HG02973 (cell line): ENCODE data around the gene STRADB.
"Not testable (repeated sequence)": the region's sequence is repeated elsewhere in the genome, so short reads cannot be mapped to it uniquely, and the experiment has no call there.

Experiments
- ATAC-seq: cut with Tn5 transposase; IDR thresholded peaks from one replicate; pipeline ENCODE4 v1.9.1; 2021; ENCODE audit warnings: moderate library complexity; ENCODE audit not compliant: unreplicated experiment

Gene STRADB

DNA sequence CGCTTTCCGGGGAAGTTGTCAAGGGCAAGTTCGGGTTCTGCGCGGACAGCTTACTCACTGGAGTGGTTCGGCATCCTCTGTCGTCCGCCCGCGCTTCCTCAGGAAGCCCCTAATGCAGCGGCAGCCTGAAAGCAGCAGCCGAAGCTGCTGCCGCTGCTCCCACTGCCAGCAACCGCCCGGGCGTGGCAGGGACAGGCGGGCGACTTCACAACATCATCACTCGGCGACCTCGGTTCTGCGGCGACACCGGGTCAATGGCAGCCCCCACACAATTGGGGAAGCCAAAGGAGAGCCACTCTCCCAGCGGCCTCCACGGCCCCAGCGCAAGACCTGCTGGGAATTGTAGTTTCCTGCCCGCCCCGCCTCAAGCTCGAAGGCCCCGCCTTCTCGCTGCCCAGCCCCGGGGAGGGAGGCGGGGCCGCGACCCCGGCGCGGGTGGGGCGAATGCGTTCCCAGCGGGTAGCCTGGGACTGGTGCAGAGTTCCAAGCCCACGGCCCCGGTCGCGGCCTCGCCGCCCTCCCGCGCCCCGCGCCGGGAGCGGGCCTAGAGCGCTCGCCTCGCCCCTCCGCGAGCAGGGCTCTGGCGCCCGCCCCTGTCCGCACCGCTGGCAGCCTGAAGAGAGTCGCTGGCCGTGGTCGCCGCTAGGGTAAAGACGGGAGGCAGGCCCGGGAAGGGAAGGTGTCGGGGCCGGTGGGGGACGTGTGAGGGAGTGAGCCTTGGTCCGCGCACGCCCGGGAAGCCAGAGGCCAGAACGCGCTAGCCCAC, at the start of gene STRADB, which contains the start of gene TRAK2:
STRADB (plus strand) TSS at position 449 of the 766 bp plus-strand sequence. CDS start 3,101 bp downstream, outside the sequence.
TRAK2 (minus strand) TSS at position 167 of the 766 bp plus-strand sequence. CDS start 30,951 bp downstream, outside the sequence.
- peak; percentile 93 for ATAC-seq

GRCh38 chr2:201401815-201402214, 49.7 kb upstream of the STRADB start:
- no peak for ATAC-seq

GRCh38 chr2:201402651-201403562, 48.6 kb upstream of the STRADB start:
- ATAC-seq: no peak

- ATAC-seq: no peak
Measured at GRCh38 chr2:201403880-201404279, 47.7 kb upstream of the STRADB start.

- ATAC-seq: no peak
Measured at GRCh38 chr2:201404699-201405280, 46.8 kb upstream of the STRADB start.

DNA sequence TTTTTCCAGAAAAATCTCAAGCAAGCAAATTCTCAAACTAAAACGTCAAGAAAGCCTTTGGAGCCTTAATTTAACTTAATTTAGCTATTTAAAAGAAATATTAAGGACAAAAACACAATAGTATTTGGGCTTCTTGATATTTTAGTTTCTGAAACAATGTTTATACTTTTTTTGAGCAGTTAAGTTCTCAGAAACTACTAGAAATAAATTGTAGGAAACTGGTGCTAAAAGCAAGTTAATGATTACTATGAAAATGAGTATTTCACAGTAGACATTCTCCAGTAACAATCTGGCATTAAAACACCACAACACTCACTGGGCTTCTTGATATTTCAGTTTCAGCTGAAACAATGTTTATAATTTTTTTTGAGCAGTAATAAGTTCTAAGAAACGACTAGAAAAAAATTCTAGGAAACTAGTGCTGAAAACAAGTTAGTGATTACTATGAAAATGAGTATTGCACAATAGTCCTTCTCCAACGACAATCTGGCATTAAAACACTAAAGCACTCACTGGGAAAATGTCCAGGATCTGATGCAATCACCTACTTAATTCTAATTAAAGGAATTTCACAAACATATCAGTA, 45.4 kb upstream of the STRADB start:
- ATAC-seq: no peak

- no peak for ATAC-seq
Measured at GRCh38 chr2:201407265-201407664, 44.3 kb upstream of the STRADB start.

- no peak for ATAC-seq
Measured at GRCh38 chr2:201408931-201409330, 42.6 kb upstream of the STRADB start.

DNA sequence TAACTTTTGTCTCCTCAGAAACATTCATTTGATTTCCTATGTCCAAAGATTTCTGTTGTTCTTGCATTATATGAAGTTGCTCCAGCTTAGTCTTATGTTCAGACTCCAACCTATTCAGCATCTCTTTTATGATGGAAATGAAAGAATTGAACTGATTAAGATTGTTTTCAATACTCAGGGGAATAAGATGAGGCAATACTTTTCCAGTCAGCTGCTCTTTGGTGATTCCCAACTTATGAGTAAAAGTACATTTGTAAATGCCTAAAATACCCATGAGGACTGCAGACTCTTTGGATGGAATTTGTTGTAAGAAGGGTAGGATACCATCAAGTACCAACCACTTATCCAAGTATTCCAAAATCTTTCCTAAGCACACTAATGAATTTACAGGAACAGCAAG, 40.1 kb upstream of the STRADB start:
- ATAC-seq: no peak

DNA sequence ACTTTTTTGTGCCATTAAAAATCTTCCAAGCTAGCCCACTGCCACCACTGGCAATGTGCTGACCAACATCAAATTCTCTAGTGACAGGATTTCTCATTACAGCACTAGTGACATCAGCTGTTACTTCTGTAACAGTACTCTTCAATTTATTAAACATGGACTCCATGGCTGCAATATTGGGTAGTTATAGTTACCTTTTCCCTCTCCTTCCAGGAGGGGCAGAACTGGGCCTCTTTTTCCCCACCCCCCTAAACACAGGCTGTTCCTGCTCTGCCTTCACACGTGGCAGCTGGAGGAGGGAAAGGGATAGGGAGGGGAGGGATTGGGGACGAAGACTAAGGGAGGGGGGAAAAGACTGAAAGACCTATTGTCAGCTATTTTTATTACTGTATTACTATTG, 38.4 kb upstream of the STRADB start:
- no peak for ATAC-seq

DNA sequence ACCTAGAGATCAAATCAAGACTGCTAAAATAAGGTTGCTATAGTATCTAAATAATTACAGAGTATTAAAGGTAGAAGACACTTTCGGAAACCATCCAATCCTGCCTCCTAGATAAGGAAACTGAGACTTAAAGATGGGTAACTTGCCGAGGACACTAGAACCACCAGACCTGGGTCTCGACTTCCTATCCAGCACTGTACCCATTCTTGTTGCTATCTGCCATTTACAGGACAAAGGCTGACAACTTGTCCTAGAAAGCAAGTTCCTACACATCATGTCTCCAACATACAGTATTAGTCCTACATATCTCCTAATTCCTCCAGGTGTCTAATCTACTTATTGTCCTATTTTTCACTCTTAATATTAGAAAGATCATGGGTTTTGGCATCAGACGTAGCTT, 38.0 kb upstream of the STRADB start:
- no peak for ATAC-seq

GRCh38 chr2:201414099-201415023, 37.2 kb upstream of the STRADB start:
- ATAC-seq: peak; percentile 71

DNA sequence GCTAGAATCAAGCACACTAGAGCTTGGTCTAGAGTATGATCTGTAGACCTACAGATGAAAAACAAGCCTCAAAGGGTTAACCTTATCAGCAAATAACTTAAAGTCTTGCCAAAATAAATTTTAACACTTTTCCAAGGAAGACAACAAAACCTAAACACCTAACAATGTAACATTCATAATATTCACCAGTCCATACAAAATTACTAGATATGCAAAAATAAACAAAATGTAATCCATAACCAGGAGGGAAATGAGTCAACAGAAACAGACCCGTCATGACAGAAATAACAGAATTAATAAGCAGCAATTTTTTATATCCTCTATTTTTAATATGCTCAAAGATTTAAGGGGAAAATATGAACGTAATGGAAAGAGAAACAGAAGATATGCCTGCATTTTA, 36.4 kb upstream of the STRADB start:
- no peak for ATAC-seq

DNA sequence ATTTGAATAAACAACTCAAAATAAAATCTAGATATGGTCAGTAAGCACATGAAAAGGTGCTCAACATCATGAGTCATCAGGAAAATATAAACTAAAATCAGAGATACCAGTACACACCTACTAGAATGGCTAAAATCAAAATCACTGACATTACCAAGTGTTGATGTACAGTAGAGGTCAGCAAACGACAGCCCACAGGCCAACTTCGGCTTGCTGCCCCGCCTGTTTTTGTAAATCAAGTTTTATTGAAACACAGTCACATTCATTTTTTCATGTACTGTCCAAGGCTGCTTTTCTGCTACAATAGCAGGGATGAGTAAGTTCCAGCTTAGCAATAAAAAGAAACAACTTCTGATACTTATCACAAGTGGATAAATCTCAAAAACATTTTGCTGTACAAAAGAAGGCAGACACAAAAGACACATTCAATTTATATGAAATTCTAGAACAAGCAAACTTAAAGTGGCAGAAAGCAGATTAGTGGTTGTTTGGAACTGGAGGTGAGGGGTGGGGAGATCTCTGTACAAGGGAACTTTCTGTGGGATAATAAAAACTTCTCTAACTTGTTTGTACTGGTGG, 32.4 kb upstream of the STRADB start:
- ATAC-seq: no peak

DNA sequence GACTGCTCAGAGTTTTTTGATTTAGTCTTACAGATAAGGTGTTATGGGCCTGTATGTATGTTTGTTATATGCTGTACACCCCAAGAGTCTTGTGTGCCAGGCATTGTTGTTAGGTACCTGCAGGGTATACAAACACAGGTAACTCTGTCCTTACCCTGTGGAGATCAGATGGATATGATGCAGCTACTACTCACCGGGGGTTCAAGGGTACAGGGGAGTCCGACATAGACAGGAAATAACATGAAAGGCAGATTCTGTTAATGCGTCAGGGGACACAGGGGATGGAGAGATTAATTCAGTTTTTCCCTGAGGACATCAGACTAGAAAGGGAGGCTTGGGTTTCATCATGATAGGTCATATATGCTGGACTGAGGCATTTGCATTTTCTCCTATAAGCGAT, 31.6 kb upstream of the STRADB start:
- no peak for ATAC-seq

GRCh38 chr2:201420442-201421113, 31.0 kb upstream of the STRADB start:
- ATAC-seq: no peak

GRCh38 chr2:201425952-201426351, 25.6 kb upstream of the STRADB start:
- no peak for ATAC-seq

GRCh38 chr2:201428366-201428765, 23.2 kb upstream of the STRADB start:
- not testable (repeated sequence) for ATAC-seq

DNA sequence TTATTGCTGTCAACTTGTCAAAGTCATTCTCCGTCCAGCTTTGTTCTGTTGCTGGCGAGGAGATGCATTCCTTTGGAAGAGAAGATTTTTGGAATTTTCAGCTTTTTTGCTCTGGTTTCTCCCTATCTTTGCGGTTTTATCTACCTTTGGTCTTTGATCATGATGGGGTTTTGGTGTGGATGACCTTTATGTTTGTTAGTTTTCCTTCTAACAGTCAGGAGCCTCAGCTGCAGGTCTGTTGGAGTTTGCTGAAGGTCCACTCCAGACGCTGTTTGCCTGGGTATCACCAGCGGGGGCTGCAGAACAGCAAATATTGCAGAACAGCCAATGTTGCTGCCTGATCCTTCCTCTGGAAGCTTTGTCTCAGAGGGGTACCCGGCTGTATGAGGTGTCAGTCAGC, 21.7 kb upstream of the STRADB start:
- not testable (repeated sequence) for ATAC-seq
